HG02610 (cell line): ENCODE data around the gene TGIF1.
"Not testable (repeated sequence)": the region's sequence is repeated elsewhere in the genome, so short reads cannot be mapped to it uniquely, and the experiment has no call there.

Experiments
- ATAC-seq: cut with Tn5 transposase; IDR thresholded peaks from one replicate; pipeline ENCODE4 v1.9.1; 2021; ENCODE audit warnings: mild to moderate bottlenecking, moderate library complexity; ENCODE audit not compliant: unreplicated experiment

Gene TGIF1

DNA sequence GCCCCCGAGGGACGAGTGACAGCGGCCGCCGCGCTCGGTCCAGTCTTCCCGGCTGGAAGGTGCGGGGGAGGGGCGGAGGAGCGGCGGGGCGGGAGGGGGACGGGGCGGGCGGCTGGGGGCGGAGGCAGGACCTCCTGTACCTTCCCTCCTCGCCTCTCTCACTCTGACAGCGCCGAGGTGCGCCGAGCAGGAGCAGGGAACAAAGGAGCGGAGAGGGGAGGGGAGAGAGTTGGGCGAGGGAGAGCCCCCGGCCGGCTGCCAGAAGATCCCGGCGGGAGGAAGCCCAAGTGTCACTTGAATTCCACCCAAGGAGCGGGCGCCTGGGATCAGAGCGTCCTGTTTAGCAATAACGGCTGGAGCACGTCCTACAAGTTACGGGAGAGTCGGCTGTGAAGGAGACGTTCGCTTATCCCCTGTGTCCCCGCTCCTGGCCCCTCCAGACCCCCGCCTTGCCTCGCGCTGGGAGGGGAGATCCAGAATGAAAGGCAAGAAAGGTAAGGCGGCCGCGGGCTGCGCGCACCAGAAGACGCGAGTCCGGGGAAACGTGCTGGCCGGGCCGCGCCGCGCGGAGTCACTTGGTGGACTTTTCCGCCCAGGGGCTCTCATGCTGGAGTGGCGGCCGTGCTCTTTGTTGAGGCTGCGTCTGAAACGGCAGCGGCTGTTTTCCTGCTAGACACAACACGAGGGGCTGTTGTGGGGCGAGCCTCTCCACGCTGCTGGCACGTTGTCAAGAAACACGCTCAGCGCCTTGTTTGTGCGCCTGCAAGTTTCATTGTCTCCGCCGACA, at the start of gene TGIF1:
TGIF1 (plus strand) TSS at position 161 of the 787 bp plus-strand sequence; CDS start at position 479, 318 bp downstream.
- no peak for ATAC-seq

GRCh38 chr18:3400567-3401296, 49.2 kb upstream of the TGIF1 start:
- no peak for ATAC-seq

GRCh38 chr18:3401669-3402620, 48.0 kb upstream of the TGIF1 start:
- ATAC-seq: peak; percentile 90

DNA sequence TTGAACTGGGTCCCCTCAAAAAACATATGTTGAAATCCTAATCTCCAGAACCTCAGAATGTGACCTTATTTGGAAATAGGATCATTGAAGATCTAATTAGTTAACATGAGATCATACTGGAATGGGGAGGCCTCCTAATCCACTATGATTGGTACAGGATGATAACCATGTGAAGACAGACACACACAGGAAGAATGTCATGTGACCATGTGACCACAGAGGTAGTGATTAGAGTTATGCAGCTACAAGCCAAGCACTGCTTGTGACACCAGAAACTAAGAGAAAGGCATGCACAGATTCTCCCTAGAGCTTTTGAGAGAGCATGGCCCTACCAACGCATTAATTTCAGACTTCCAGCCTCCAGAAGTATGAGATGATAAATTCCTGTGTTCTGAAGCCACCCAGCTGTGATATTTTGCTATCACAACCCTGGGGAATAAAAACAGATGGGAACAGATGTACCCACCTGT, 47.0 kb upstream of the TGIF1 start:
- no peak for ATAC-seq

DNA sequence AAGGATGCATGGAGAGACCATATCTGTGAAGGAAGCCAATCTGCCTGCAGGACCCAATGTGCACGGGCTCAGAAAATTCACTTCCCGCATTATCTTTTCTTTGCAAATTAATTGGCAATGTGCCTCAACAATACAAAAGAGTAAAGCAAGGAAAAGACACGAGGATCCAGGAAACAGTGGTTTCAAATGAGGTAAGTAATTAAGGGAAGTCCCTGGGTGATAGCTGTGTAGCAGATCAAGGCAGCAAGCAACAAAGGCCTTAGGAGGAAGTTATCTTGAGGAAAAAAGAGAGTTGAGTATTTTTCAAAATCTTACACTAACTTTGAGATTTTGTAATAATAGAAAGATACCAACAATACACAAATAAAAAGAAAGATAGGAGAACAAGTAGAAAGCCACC, 44.3 kb upstream of the TGIF1 start:
- no peak for ATAC-seq

GRCh38 chr18:3408107-3408506, 41.9 kb upstream of the TGIF1 start:
- no peak for ATAC-seq

DNA sequence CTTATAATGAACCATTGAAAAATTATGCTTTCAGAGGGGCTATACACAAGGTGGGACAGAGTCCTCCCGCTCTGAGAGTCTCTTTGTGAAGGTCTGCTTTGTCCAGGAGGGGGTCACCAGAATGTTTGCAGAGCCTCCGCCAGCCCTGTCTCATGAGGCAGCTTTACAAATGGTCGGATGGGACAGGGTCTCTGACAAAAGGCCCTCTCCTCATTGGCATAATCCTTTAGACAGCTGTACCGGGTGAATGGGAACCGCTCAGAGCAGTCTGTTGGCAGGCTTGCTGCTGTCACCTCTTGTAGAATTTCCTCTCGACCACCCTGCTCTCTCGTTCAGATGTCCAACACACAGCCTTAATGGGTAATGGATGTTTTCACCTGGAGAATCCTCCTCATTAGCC, 40.2 kb upstream of the TGIF1 start:
- ATAC-seq: no peak

DNA sequence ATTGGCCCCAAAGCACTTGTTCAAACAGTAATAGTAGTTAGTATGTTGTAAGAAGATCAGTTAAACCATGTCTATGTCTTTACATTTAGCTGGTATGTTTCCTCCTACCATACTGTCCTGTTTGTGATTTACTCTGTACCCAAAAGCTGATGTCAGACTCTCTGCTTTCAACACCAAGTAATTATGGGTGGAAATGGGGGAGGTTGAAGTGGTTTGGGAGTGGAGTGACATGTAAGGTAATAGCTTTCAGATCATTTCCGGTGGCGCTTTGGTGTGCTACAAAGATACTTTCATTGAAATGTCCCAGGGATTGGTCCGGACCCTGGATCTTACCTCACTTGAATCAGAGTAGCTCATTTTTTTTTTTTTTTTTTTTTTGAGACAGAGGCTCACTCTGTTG, 39.7 kb upstream of the TGIF1 start:
- no peak for ATAC-seq

DNA sequence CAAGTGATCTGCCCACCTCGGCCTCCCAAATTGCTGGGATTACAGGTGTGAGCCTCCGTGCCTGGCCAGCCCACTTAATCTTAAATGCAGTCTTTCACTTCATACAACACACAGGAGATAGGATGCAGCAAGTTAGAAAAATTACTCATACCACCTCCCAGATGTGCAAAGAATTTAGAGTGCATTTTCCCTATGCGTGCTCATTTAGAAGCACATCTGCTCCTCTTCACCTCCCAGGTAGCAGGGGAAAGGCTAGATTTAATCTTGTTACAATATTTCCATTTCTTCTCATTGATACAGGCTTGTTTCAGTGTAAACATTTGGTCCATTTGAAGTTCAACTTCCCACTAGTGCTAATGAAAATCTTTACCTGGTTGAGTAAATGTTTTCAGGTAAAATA, 39.1 kb upstream of the TGIF1 start:
- not testable (repeated sequence) for ATAC-seq

DNA sequence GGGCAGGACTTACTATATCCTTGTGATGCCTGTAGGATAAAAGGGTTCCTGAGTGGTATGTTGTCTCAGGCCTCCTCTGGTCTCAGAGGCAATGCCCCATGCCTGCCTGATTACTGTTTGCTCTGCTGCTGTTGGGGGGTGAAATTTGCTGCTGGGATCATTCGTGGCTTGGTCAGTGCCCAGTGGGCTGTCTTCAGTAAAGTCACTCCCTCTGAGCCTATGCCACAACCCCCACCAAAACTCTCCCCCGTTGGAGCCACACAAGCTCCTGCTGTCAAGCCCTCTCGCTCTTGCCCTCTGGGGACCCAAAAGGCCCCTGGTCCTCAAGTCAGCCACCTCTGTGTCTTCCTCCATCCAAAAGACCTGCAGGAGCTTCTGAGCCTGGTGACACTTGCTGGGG, 38.6 kb upstream of the TGIF1 start:
- no peak for ATAC-seq

DNA sequence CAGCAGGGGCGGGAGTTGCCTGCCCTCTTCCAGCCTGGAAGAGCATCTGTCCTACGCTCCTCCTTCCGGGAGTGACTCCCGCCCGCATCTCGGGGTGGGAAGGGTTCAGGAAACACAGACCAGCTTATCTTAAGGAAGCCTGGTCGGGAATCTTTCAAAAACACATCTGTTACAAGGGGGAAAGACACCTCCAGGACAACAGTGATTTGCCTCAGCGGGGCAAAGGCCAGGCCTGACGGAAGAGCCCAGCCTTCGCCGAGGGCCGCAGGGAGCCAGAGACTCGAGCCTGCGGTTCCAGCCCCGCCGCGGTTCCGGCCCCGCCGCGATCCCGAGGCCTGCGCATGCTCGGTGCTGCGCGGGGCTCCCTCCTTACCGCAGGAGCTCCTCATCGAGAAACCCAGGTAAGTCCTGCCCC, 38.1 kb upstream of the TGIF1 start:
- ATAC-seq: no peak

GRCh38 chr18:3412528-3412927, 37.4 kb upstream of the TGIF1 start:
- ATAC-seq: not testable (repeated sequence)

DNA sequence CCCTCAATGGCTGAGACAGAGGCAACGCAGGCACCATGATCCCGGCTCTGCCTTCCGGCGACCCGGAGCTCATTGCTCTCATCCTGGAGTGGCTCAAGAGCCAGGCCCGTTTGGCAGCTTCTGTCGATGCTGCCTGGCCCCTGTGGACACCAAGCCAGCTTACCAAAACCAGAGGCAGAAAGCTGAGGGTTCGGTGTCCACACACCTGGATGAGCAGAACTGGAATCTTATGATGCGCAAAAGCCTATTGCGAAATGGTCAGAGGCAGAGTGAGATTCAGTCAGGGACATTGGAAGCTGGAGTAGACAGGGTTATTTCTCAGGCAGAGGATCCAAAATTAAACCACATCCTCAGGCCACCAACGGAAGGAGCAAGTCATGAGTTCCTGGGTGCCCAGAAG, 34.9 kb upstream of the TGIF1 start:
- no peak for ATAC-seq

GRCh38 chr18:3418083-3418482, 31.9 kb upstream of the TGIF1 start:
- ATAC-seq: no peak

DNA sequence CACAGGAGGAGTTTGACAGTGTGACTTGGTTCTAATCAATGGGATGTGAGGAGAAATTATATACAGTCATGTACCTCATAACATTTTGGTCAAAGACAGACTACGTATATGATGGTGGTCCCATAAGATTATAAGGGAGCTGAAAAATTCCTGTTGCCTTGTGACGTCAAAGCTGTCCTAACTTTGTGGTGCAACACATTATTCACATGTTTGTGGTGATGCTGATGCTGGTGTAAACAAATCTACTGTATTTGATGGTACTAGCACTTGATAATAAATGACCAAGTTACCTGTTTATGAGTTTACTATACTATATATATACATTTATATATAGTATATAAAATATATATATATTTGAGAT, 29.1 kb upstream of the TGIF1 start:
- no peak for ATAC-seq

DNA sequence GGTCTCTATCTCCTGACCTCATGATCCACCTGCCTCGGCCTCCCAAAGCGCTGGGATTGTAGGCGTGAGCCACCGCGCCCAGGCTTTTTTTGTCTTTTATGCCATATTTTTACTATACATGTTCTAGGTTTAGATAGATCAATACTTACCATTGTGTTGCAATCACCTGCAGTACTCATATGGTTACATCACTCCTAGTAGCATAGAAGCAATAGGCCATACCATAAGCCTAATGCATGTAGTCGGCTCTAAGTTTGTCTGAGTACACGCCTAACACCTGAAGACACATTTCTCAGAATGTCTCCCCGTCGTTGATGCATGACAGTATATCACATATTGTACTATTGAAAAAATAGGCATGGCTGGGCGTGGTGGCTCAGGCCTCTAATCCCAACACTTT, 27.1 kb upstream of the TGIF1 start:
- no peak for ATAC-seq

- ATAC-seq: no peak
Measured at GRCh38 chr18:3424280-3424890, 25.6 kb upstream of the TGIF1 start.

GRCh38 chr18:3425030-3425429, 24.9 kb upstream of the TGIF1 start:
- no peak for ATAC-seq

DNA sequence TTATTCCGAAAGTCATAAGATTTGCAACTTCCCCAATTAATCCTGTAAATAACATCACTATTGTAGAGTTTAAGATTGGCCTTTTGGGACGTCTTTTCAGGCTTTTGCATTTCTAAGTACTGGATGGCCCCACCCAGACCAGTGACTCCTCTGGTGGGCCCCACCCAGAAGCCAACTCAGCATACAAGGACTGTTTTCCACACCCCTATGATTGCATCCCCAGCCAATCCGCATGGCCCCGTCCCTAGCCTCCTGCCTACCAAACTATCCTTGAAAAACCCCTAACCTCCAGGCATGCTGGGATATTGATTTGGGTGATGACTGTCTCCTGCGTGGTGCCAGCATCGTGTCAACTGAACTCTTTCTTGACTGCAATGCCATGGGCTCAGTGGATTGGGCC, 24.5 kb upstream of the TGIF1 start:
- ATAC-seq: no peak

DNA sequence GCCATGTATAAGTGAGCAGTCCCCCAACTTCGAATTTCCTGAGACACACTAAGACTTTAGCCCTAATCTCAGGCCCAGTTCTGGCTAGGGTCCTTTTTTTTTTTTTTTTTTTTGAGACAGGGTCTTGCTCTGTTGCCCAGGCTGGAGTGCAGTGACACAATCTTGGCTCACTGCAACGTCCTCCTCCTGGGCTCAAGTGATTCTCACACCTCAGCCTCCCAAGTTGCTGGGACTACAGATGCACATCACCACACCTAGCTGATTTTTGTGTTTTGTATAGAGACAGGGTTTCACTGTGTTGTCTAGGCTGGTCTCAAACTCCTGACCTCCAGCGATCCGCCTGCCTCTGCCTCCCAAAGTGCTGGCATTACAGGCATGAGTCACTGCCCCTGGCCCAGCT, 23.9 kb upstream of the TGIF1 start:
- no peak for ATAC-seq

- ATAC-seq: no peak
Measured at GRCh38 chr18:3427944-3428343, 22.0 kb upstream of the TGIF1 start.
